HG02970 (cell line): ENCODE data around the gene EHBP1.

Experiments used
- ATAC-seq: cut with Tn5 transposase; IDR thresholded peaks from one replicate; pipeline ENCODE4 v1.9.1; 2021; ENCODE audit warnings: mild to moderate bottlenecking, moderate library complexity, moderate number of reproducible peaks; ENCODE audit not compliant: unreplicated experiment, low FRiP score

The EHBP1 gene

GRCh38 chr2:63046961-63047320, 341.4 kb downstream of the EHBP1 start:
- ATAC-seq: no peak

- no peak for ATAC-seq
Observed at GRCh38 chr2:63047321-63048279, 342.1 kb downstream of the EHBP1 start.

GRCh38 chr2:63048367-63049171, 343.1 kb downstream of the EHBP1 start:
- no peak for ATAC-seq

GRCh38 chr2:63049211-63049969, 343.9 kb downstream of the EHBP1 start:
- no peak for ATAC-seq

- ATAC-seq: peak; percentile 29
Observed at GRCh38 chr2:63049970-63050333, 344.4 kb downstream of the EHBP1 start.

- peak; percentile 52 for ATAC-seq
Observed at GRCh38 chr2:63050334-63051041, 345.0 kb downstream of the EHBP1 start, which contains the start of gene OTX1. Gene OTX1, plus strand, starts transcription at chr2:63050830. Its CDS starts 2,161 bp downstream, at chr2:63052991.

- no peak for ATAC-seq
Observed at GRCh38 chr2:63051042-63051794, 345.7 kb downstream of the EHBP1 start.

GRCh38 chr2:63051795-63052333, 346.4 kb downstream of the EHBP1 start:
- no peak for ATAC-seq

GRCh38 chr2:63052411-63053080, 347.0 kb downstream of the EHBP1 start:
- ATAC-seq: no peak

- ATAC-seq: no peak
Observed at GRCh38 chr2:63053081-63053888, 347.8 kb downstream of the EHBP1 start.

GRCh38 chr2:63053889-63054602, 348.5 kb downstream of the EHBP1 start:
- ATAC-seq: no peak

GRCh38 chr2:63054841-63055225, 349.3 kb downstream of the EHBP1 start:
- no peak for ATAC-seq

- ATAC-seq: no peak
Observed at GRCh38 chr2:63055226-63056106, 350.0 kb downstream of the EHBP1 start.

- no peak for ATAC-seq
Observed at GRCh38 chr2:63056107-63057050, 350.9 kb downstream of the EHBP1 start.
